Cerebellar cortex (tissue), 1 donor: ENCODE results near the gene RPL22.

Source experiments
- DNase-seq: peaks from one replicate; pipeline ENCODE4 v3.0.0-alpha.2; 2015; ENCODE audit warnings: low spot score

The RPL22 gene

GRCh38 chr1:6199298-6200187 lies at the start of gene RPL22:
Gene RPL22 (minus strand): TSS chr1:6199595. CDS start chr1:6199573, 22 bp downstream.
- peak; percentile 99 for DNase-seq

- no peak for DNase-seq
These were observed 48.9 kb upstream of the RPL22 start for GRCh38 chr1:6248161-6248776.

DNA sequence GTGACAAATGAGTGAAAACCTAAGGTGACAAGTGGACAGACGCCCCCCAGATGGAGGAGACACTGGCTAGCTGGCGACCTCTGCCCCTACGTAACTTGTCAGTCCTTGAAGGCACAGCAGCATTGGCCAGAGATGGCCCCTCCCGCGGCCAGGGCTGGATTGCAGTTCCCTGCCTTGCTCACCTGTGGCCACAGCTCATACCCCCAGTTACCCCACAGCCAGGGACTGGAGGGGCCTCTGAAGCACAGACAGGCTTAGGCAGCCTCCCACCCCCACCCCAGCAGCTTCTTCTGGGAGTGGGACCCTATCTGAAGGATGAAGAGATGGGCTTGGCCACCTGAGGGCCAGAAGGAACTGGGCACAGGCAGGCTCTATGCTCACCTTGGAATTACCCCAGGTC lies 48.3 kb upstream of the RPL22 start:
- no peak for DNase-seq

DNA sequence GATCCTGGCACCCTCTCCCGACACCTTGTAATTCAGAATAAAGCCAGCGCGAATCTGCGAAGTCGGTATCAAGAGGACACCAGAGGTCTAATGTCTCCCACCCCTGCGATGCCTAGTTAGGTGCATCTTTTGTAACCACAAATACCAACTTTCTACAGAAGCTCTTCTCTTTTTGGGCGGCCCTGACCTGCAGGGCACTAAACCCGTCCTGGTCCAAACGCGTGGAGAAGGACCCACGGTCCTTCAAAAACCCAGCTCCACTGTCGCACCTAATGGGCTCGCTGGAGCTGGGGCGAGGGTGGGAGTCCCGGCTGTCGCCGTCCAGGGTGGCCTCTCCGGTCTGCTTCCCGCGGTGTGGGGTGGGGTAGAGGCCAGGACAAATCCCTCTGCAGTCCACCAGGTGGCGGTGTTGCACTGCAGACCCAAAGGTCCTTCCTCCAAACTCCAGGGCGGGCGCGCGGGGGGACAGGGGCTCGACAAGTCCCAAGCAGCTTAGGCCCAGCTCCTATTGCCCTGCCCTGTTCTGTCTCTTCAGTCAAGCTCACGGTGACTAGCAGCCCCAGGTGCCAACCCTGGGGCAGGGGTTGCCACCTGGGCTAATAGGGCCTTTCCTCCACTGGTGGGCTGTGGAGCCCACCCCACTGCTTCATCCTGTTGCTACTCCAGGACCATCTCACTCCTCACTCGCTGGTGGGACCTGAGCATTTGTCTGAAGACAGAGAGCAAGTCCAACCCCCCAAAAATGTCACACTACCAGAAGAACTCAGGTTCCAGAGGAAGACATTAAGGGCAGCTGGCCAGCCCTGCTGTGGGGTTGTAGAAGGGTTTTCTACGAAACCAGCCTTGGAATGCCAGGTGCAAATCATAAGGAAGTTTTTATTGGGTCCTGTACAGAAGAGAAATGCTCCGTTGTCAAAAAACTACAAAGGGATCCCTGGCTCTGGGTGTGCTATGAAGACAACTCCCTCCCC lies 47.4 kb upstream of the RPL22 start:
- DNase-seq, result peak; percentile 85

DNA sequence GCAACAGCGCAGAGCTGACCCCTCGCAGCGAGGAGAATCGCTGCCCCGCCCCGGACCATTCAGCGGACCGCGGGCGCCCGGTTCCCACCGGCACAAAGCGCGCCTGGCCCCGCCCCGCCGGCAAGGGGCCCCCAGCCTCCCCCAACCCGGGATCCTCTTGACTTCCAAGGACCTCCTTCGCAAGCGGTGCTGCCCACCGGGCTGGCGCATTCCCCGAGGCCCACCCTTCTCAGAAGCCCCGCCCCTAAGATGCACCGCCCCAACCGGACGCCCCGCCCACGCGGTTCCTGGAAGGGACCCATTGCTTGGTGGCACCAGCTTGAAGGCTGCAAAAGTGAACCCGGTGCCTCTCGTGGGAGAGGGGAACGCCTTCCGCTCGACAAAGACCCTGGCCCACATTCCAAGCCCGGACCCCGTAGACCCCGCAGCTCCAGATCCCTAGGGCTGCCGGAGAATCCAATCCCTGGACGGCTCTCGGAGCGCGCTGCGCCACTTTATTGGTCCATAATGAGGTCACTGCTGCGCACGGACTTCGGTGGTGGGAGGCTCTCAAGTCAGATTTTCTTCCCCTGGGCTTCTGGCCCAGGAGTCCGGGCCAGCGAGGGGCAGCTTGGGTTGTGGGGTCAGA lies 46.6 kb upstream of the RPL22 start:
- peak; percentile 61 for DNase-seq

DNA sequence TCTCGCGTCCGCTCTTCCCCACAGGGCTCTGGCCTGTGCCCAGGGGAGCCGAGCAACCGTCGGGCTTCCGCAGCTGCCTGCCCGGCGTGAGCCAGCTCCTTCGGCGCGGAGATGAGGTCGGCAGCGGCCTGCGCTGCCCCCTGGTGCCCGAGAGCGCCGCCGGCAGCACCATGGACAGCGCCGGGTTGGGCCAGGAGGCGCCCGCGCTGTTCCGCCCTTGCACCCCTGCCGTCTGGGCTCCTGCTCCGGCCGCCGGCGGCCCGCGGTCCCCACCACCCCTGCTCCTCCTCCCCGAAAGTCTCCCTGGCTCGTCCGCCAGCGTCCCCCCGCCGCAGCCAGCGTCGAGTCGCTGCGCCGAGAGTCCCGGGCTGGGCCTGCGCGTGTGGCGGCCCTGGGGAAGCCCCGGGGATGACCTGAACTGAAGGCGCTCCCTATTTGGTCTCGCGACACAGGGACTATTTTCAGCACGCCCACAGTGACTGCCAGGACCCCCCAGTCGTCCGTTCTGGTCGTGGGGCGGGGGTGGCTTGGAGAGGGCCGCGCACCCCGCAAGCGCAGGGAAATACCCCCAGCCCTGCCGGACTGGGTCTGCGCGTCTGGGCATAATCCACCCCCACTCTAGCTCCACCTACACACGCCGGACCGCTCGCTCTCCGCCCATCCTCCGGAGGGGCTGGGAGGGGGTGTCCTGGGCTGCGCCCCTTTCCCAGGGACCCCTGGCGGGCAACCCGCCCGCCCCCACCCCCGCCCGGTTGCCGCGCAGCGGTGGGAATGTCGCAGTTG lies 45.9 kb upstream of the RPL22 start:
- DNase-seq, result peak; percentile 58

GRCh38 chr1:6244401-6245049 lies 45.1 kb upstream of the RPL22 start:
- no peak for DNase-seq

GRCh38 chr1:6243993-6244392 lies 44.6 kb upstream of the RPL22 start, which contains the start of gene HES3:
Gene HES3 (plus strand): TSS chr1:6244179. CDS start chr1:6244366, 187 bp downstream.
- no peak for DNase-seq

DNA sequence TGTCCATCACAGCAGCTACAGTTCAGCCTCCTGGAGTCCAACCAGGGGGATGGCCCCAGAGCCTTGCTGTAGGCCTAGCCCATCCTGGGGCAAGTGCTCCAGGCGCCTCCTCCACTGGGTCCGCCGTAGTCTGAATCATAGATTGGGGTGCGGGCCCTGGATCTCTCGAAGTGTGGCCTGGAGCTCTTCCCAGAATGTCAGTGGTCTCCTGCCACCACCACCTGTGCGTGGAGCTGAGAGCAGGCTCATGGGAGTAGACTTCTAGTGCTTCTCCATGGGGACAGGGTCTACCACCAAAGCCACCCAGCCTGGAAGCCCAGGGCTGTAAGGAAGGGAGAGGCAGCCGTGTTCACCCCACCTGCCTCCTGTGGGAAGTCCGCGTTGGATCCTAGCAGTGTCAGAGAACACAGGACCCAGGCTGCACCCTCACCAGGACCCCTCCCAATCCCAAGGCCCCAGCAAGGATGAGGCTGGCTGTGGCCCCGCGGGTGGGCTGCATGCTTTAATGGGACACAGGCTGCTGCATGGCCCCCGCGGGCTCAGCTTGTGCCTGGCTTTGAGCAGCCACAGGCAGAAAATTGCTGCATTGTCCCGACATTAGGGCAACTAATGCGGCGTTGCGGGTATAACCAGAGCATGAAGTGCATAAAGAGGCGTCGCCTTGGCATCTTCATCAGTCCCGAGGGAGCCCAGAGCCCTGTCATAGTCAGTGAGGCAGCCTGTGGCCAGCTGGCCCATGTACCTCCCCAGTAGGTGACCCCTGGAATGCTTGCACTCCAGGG lies 43.8 kb upstream of the RPL22 start:
- no peak for DNase-seq

GRCh38 chr1:6241887-6242740 lies 42.7 kb upstream of the RPL22 start:
- no peak for DNase-seq

DNA sequence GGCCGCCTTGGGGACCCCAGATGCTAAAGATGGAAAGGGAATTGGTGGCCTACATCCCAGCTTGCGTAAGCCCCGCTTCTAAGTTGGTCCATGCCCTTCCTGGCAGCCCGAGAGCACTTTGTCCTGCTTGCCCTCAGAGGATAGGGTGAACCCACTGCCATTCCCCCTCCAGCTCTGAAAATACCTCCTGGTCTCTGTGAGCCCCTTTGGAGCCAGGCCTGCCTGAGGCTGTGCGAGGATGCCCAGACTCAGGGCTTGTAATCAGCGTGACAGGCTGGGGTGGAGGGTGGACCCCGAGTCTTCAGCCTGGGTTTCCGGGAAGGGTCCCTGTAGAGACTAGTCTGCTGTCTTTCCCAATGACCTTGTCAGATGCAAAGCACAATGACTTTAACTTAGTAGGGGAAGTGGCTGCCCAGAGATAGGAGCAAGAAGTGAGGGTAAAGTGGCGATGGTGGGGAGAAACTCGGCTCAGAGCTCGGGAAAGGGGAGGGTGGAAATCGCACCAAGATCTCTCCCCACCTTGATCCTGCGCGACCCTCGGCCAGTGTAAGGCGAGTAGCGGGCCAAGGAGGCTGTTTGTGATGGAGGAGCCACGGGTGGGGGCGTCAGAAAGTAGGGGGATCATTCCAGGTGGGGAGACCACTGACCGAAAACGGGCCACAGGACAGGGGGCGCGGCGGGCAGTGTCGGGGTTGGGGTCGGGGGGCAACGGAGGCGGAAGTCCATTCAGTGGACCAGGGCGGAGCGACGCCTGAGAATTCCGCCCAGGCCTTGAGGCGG lies 41.9 kb upstream of the RPL22 start:
- no peak for DNase-seq

DNA sequence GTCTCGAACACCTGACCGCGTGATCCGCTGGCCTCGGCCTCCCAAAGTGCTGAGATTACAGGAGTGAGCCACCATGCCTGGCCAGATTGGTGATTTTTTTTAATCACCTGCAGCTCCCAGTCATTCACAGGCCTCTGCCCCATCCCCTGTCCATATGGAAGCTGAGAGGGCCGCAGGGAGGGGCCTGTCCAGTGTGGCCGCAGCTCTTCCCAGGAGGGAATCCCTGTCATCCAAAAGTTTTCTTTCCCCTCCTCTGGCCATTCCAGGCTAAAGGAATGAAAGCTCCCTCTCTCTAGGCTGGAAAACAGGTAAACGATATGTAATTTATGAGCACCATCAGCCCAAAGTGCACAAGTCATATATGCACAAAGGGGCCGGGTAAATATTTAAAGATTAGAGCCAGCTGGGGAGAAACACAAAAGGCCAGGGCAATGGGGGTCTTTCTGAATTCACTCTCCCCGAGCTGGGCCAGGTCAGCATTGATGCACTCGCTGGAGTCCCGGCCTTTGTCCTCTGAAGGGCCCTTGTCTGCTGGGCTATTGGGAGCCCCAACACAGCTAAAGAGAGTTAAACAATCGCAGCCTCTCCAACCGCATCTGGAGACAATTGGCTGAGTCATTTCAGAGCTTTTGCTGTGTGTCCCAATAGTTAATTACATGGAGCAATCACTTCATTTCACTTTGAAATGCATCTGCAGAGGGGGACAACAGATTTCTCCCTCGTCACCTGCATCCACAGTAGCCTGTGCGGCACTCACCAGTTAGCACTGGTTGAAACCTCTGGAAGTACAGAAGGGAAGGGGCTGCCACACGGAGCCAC lies 40.8 kb upstream of the RPL22 start:
- DNase-seq, result no peak

DNA sequence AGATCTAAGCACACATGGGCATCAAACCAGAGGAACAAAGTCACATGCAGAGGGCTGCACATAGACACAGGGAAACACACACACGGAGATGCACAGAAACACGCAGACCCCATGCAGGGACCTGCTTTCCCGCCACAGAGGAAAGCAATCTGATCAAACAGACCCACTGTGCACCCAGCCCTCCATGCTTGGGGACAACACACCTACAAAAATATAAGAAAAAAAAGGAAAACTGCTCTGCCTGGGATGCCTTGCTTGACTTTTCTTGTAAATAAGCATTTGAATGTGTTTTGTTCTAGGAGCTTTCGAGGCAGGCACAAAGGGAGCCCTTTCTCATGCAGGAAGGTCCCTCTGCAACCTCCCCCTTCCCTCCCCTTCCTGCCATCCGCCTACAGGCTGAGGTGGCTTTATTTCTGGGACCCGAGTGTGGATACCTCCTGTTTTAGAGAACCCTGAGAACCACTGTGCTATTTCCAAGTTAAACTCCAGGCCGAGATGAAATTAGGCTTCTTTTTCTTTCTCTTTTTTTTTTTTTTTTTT lies 39.9 kb upstream of the RPL22 start:
- no peak for DNase-seq

GRCh38 chr1:6237093-6237492 lies 37.7 kb upstream of the RPL22 start:
- no peak for DNase-seq

DNA sequence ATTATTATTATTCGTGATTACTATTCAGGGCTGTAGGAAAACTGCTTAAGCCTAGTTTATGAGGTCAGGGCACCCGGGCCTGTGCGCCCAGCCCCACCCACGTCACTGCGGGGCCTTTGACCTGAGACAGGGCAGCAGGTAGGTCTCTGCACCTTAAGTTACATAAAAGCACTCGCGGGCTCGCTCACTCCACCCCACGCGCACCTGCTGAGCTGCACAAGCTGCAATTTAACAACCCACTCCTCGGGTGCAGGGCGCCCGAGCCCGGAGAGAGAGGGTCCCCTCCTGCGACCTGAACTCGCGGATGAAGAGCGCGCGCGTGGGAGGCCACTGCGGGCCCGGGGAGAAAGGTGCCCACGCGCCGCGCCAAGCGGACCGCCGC lies 35.9 kb upstream of the RPL22 start:
- DNase-seq, result no peak

DNA sequence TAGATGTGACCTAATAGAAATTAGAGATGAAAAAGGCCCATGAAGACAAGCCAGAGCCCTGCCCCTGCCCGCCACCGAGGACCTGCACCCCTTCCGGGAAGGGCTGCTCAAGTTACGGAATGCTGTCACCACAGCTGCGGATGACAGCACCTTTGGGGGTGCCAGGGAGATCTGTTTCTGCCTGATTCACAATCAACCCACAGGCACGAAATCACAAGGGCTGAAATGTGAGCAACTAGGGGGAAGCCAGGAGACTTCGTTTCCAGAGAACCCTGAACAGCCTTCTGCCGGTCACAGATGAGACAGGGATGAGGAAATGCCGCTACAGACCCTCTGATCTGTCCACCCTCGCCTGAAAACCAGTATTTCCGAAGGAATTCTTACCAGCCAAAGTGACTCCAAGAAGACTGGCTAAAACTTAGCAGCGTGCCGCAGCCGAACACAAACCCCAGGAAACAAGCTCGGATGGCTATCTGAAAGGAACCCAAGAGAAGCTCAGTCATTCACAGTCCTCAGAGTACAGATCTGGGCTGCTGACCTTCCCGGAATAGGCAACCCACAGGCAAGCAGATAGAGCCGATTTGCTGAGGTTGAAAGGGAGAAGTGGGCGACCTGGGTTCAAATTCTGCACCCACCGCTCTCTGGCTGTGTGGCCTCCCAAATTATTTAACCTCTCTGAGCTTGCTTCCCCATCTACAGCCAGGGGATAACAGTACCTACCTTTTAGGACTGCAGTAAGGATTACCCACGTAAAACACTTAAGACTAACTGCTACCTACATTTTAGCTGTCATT lies 35.3 kb upstream of the RPL22 start:
- DNase-seq, result no peak
